T-helper 2 cell (primary cell): Measurements from ENCODE around the gene PXK.

Experiments
- DNase-seq, 5 experiments: peaks; one replicate each; pipeline versions ENCODE4 v3.0.0 to v3.0.0-alpha.2; 2012 to 2022

Gene PXK

GRCh38 chr3:58384381-58385090 is 51.8 kb downstream of the PXK start:
- DNase-seq = no peak

- DNase-seq = no peak
Measured at GRCh38 chr3:58386626-58387365, 54.1 kb downstream of the PXK start.

GRCh38 chr3:58387650-58388546 is 55.2 kb downstream of the PXK start:
- no peak for DNase-seq

DNA sequence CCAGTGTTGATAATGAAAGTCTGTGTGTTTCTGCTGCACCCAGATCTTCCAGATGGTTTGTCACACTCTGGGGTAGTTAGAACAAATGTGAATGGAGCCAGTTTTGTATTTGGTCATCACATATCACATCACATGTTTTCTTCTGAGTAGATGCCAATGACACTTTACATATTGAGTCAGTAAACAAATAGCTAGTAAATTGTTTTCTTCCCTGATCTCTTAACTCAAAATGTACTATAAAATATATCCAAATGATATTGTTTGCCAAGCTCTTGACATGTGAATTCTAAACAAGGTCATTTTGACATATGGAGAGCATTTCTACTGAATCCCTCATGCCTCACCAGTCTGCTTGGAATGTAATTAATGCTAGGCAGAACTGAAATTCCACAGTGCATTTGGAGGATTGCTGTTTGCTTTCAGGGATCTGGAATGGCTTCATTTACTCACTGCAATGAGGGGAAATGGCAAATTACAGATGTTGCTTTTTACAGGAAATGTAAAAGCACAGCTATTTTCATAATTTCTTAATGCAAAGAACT is 55.9 kb downstream of the PXK start:
- DNase-seq = peak in 1 of 5 experiments; percentile 19

DNA sequence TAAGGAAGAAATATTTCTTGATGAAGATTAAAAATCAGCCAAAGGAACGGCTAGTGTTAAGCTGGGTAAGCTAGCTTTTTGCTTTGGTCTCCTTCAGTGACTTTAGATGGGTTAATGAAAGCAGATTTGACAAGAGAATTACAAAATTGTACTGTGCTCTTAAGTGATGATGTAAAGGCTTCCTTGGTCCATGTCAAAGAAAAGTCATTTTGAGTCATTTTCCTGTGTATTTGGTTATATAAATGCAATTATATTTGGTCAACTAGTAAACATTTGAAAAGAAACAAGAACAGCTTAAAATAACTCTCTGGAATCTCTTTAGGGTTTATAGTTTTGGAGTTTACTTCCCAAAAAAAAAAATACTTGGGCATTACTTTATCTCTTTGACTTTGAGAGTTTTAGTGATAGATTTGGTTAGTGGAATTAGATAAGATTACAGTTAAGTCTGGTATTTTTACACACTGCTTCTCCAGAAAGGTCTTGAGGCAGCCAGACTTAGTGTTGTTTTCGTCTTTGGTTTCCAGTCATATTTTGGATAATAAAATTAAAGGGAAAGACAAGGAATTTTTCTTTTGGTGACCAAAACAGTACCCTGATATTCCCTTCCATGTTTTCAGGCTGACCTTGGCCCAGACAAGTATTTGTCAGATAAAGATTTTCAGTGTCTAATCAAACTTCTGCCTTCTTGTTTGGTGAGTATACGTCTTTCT is 58.6 kb downstream of the PXK start:
- DNase-seq = no peak

DNA sequence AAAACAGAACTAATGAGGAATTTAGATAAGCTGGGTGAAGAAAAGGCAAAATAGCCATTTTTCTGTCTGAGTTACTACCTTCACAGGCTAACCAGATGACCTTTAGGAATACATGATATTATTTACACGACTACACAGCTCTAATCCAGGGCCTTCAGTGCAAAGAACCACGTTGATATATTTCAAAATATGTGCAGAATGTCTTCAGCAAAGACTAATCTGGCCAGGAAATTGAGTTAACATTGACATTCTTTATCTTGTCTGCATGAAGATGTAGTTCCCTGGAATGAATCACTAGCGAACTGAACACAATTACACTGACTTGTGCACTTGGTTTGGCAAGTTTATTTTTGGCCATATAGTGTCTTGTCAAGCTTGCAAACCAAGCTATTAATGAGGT is 59.5 kb downstream of the PXK start:
- DNase-seq = no peak

GRCh38 chr3:58394339-58394738 is 61.6 kb downstream of the PXK start:
- no peak for DNase-seq

GRCh38 chr3:58398669-58399333 is 66.1 kb downstream of the PXK start:
- no peak for DNase-seq

DNA sequence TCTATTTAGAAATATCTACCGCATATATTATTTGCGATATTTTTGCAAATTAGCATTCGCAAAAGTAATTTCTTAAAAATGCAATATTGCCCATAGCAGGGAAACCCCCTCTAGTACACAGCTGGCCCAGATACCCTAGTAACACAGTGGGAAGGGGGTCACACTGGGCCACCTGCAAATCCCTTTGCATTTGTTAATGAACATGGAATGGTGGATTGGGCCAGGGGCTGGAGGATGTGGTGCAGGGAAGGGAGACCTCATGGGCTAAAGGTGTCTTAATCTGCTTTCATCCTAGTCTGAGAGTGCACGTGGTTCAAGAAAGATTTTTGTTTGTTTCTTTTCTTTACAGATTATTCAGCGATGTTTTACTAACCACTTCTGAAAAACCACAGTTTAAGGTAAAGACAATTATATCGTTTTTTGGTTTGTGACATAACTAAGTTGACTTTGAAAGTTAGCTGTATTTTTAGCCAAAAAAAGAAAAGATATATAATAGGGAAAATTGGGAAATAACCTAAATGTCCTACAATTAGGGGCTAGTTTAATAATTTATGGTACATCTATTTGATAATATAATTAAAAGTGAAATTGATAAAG is 70.9 kb downstream of the PXK start:
- no peak for DNase-seq

DNA sequence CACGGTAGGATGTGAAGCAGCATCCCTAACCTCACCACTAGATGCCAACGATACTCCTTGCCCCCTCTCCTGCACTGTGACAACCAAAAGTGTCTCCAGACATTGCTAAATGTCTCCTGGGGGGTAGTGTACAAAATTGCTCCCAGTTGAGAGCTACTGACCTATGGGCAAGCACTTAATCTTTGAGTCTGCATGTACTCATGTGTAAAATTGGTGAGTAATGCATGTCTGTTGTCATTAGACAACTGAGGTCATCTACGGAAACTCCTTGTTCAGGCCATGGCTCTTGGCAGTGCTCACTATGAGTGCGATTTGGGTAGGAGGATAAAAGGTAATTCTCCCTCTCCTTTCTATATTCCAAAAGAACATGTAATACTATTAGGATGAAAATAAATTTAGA is 71.7 kb downstream of the PXK start:
- no peak for DNase-seq

- DNase-seq = no peak
Measured at GRCh38 chr3:58408906-58409305, 76.2 kb downstream of the PXK start.

DNA sequence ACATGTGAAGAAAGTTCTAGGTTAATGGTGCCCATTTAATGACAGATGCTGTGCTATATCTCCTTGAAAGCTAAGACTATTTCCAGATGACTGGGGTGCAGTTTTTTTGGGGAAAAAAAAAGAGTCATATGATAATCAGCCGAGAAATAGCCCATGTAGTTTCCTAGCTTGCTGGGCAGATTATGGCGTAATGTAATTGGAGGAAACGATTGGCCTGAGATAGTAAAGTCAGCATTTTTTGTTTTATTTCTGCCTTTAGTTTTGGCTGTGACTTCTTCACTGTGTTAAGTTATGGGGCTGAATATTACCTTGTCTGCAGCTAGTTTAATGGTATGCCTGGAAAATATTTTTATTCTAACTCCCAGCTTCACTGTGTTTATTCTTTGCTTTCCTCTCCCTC is 77.0 kb downstream of the PXK start:
- no peak for DNase-seq

GRCh38 chr3:58411036-58411435 is 78.3 kb downstream of the PXK start:
- no peak for DNase-seq

GRCh38 chr3:58411851-58412830 is 79.4 kb downstream of the PXK start:
- DNase-seq = no peak

- peak in 2 of 5 experiments; percentile 19 to 72 for DNase-seq
Measured at GRCh38 chr3:58414538-58415197, 82.0 kb downstream of the PXK start.

- DNase-seq = no peak
Measured at GRCh38 chr3:58416191-58416590, 83.5 kb downstream of the PXK start.

GRCh38 chr3:58417075-58417474 is 84.4 kb downstream of the PXK start:
- DNase-seq = no peak

DNA sequence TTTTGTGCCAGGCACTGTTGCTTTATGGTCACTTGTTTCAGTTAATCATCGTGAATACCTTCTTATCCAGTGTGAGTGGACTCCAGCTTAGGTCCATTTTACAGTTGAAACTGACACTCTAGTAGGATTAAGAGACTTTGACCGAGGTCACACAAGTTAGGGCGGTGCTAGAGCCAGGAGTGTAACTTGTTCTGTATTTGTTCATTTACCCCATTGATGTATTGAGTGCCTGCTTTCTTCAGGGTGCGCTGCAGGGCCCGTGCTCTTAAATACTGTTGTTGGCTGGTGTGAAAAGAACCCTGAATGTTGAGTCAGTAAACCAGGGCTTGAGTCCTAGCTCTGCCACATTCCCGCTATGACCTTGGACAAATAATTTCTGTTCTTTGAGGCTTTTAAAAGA is 85.5 kb downstream of the PXK start:
- no peak for DNase-seq

DNA sequence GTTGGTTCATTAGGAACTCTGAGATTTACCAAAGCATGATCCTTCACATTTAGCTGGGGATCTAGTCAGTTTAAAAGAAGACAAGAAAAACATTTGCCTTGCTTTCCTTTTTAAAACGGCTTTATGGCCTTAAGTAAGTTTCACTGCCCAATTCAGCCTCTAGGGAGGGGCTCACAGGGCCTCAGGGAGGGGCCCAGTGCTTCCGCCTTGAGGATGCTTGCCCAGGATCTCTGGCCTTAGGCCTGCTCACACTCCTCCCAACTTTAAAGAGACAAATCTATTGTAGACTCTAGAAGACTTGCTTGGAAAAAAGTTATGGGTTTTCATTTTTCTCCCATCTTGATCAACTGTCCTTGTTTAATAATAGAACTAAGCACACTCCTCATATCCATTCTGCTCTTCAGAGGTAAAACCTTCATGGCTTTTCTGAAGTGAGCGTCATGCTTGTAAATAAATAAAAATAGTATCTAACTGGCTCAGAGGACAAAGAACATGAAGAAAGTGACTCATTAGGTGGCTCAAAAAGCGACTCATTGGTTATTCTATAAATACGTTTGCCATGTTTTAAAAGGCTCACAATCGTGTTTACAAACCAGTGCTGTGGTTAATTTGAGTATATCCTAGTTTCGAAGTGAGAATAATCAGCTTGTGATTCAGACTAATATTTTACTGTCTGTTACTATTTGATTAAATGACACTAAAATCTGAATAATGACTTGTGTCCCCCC is 87.3 kb downstream of the PXK start:
- DNase-seq = peak in 1 of 5 experiments; percentile 45
